NT2/D1 (cell line): Measurements from ENCODE around the gene MKRN2.

Source experiments
- SUZ12 ChIP-seq: IDR thresholded peaks from 2 replicates; pipeline ENCODE4 v1.6.1; 2011; ENCODE audit not compliant: insufficient read length, insufficient read depth; ENCODE audit errors: extremely low read depth
- YY1 ChIP-seq: IDR thresholded peaks from 2 replicates; pipeline ENCODE4 v1.6.1; 2011; ENCODE audit not compliant: insufficient read length, insufficient read depth
- ZNF274 ChIP-seq: IDR thresholded peaks from 2 replicates; pipeline ENCODE4 v1.6.1; 2011; ENCODE audit warnings: mild to moderate bottlenecking, low read depth, low read length

GRCh38 chr3:12574661-12575060 is 17.8 kb downstream of the MKRN2 start:
- TF ChIP-seq ZNF274: no peak
- TF ChIP-seq YY1: no peak
- TF ChIP-seq SUZ12: no peak
